Ishikawa (cell line): ENCODE measurements around the gene SHB.

Experiments used
- CEBPB ChIP-seq: IDR thresholded peaks from 2 replicates; pipeline ENCODE4 v1.6.1; 2012
- CREB1 ChIP-seq: IDR thresholded peaks from 2 replicates; pipeline ENCODE4 v1.6.1; 2012; ENCODE audit warnings: low read depth
- EP300 ChIP-seq: IDR thresholded peaks from 2 replicates; pipeline ENCODE4 v1.6.1; 2012; ENCODE audit warnings: borderline replicate concordance
- FOXM1 ChIP-seq: IDR thresholded peaks from 2 replicates; pipeline ENCODE4 v1.6.1; 2012; ENCODE audit warnings: low read depth, borderline replicate concordance
- REST ChIP-seq: IDR thresholded peaks from 2 replicates; pipeline ENCODE4 v1.6.1; 2012; ENCODE audit warnings: low read depth, mild to moderate bottlenecking
- TAF1 ChIP-seq: IDR thresholded peaks from 2 replicates; pipeline ENCODE4 v1.6.1; 2012; ENCODE audit warnings: low read depth, mild to moderate bottlenecking
- TCF12 ChIP-seq: IDR thresholded peaks from 2 replicates; pipeline ENCODE4 v1.6.1; 2012; ENCODE audit warnings: low read depth
- TEAD4 ChIP-seq: IDR thresholded peaks from 2 replicates; pipeline ENCODE4 v1.6.1; 2012
- YY1 ChIP-seq: IDR thresholded peaks from 2 replicates; pipeline ENCODE4 v1.6.1; 2012; ENCODE audit warnings: low read depth
- ZBTB7A ChIP-seq: IDR thresholded peaks from 2 replicates; pipeline ENCODE4 v1.6.1; 2012; ENCODE audit warnings: low read depth
- TF ChIP-seq, protein P1 (sequence below): IDR thresholded peaks from 2 replicates; pipeline ENCODE4 v1.6.1; 2012
- TF ChIP-seq, protein P2 (sequence below): IDR thresholded peaks from 2 replicates; pipeline ENCODE4 v1.6.1; 2012

DNA sequence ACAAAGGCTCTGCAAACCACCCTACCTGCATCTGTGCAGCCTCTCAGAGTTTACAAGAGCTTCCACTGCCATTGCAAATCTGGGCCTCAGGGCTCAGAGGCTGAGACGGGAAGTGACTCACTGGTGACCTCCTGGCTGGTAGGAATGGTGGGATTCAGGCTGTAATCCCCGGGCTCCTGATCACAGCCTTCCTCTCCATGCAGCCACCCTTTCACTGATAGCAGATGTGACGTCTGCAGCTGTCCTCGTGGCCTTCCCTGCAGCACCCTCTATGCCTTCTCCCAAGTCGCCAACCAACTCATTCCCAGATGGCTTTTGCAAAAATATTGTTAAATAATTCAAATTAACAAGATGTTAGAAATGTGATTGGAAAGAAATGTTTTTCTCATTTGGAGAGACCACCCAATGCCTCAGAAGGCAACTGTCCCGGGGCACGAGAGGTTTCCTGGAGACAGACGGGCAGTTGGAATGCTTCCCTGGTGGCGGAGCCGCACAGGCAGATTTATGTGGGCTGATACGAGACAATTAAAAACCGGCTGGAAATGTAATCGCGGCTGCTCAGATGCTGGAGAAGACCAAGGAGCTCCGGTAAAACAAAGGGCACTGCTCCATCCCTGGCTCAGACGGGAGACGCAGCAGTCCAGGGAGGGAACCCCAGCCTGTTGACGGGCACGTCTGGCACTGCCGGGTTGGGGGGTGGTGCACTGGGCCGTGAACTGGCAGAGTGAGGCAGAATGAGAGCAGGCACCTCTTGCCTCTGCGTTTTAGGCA is 130.7 kb downstream of the SHB start:
- no peak for TF ChIP-seq TCF12
- no peak for TF ChIP-seq TAF1
- TF ChIP-seq YY1, result no peak
- TF ChIP-seq ZBTB7A, result no peak
- no peak for TF ChIP-seq CREB1
- TF ChIP-seq FOXM1, result no peak
- TF ChIP-seq CEBPB, result no peak
- TF ChIP-seq, protein P1, sequence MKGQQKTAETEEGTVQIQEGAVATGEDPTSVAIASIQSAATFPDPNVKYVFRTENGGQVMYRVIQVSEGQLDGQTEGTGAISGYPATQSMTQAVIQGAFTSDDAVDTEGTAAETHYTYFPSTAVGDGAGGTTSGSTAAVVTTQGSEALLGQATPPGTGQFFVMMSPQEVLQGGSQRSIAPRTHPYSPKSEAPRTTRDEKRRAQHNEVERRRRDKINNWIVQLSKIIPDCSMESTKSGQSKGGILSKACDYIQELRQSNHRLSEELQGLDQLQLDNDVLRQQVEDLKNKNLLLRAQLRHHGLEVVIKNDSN, result no peak
- TF ChIP-seq, protein P2, sequence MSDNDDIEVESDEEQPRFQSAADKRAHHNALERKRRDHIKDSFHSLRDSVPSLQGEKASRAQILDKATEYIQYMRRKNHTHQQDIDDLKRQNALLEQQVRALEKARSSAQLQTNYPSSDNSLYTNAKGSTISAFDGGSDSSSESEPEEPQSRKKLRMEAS, result no peak
- no peak for TF ChIP-seq REST
- no peak for TF ChIP-seq EP300
- TF ChIP-seq TEAD4, result no peak
